Measurements from ENCODE around the gene FOXO3. TPM values are rescaled to one million over a fixed set of nuclear protein-coding genes. Genes with fewer than 3 reads are reported as not detected.

FOXO3 gene
- total RNA-seq, 1 experiment from 2014 or later: 43.8 TPM

DNA sequence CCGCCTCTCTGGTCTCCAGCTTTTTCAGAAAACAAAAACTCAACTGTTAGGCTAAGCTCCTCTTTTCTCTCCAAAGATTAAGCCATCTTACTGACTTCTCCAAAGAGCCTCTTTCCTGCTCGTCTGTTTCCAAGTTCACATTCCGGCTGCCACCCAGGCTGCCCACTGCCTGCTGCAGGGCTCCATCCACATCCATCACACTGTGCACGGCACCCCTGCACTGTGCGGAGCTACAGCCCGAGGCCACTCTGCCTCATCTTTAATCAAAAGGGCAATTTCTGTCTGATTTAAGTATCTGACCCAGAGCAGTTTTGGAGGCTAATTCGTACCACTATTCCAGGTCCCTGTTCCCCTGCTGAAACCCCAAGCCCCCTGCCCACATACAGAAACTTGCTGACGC is 145.9 kb downstream of the FOXO3 start:
- in situ Hi-C loops (cut with HindIII; ENCODE audit: low pct_unique_long_range_greater_than_20kb, low sequenced_read_pairs) (no loop called here), intact Hi-C loops (cut with micrococcal nuclease; ENCODE audit: unreplicated experiment) (no loop called here)
- no TSS peak for BruUV-seq (replicated peaks)
- no peak for ATAC-seq
- DNase-seq (ENCODE audit: low read depth, low spot score): no peak
- Histone ChIP-seq H3K4me1 (ENCODE audit: control insufficient read depth, insufficient read depth, low read length) (no peaks in the 10 kb centered on the region), H3K27ac (ENCODE audit: low read length) (no peak overlapping the region), H3K4me3 (ENCODE audit: low read depth in 2 of 2, low read length in 2 of 2) (no peak overlapping the region), H3K36me3 (ENCODE audit: control insufficient read depth, insufficient read depth, low read length) (no peaks in the 10 kb centered on the region), H3K9me3 (ENCODE audit: control insufficient read depth, insufficient read depth, low read depth, low read length) (peaks cover 20% of the 10 kb centered on the region), H3K27me3 (ENCODE audit: control insufficient read depth, insufficient read depth, low read length) (no peaks in the 10 kb centered on the region)
- POLR2A ChIA-PET: no interaction called here
- CTCF ChIA-PET: no interaction called here
- TF ChIP-seq TCF7L2 (IDR thresholded peaks at IDR 0.05; ENCODE audit: low read depth, low read length) (no peak), POLR2AphosphoS5 (IDR thresholded peaks at IDR 0.05; ENCODE audit: low read depth, low read length) (no peak)

DNA sequence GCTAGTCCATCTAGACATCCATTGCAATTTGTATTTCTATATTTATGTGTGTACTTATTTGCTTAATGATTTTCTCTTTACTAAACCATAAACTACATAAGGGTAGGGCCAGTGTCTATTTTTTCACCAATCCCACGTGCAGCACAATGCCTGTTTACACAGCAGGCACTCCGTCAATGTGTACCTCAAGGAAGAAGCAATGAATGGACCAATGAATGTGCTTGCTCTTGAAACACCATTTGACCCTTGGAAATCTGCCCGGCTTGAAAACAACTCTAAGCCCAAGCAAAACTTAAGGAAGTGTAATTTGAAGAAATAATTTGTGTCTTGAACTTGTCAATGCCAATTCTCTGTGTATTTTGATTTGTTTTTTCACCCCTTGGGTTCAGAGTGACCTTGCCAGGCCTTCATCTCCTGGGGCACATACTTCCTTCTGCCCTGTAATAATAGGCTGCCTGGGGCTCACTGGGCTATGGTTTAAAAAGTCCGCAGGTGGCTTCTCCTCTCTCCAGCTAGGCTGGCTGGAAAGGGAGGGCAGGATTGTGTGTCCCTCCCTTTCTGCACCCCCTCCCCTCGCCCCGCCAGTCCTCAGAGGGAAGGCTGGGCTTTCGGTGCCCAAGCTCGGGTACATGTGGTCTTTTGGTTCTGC is 146.7 kb downstream of the FOXO3 start:
- ChIA-PET CTCF (no interaction called here), POLR2A (no interaction called here)
- DNase-seq (ENCODE audit: low read depth, low spot score) (no peak), ATAC-seq (no peak)
- no peaks in the 10 kb centered on the region for H3K36me3 ChIP-seq (ENCODE audit: control insufficient read depth, insufficient read depth, low read length)
- H3K27me3 ChIP-seq (ENCODE audit: control insufficient read depth, insufficient read depth, low read length): no peaks in the 10 kb centered on the region
- H3K9me3 ChIP-seq (ENCODE audit: control insufficient read depth, insufficient read depth, low read depth, low read length): peaks cover 12% of the 10 kb centered on the region
- in situ Hi-C loops (cut with HindIII; ENCODE audit: low pct_unique_long_range_greater_than_20kb, low sequenced_read_pairs): no loop called here
- no peak overlapping the region for H3K27ac ChIP-seq (ENCODE audit: low read length)
- H3K4me3 ChIP-seq (ENCODE audit: low read depth in 2 of 2, low read length in 2 of 2): no peak overlapping the region
- BruUV-seq (replicated peaks): no TSS peak
- intact Hi-C loops (cut with micrococcal nuclease; ENCODE audit: unreplicated experiment): no loop called here
- H3K4me1 ChIP-seq (ENCODE audit: control insufficient read depth, insufficient read depth, low read length): no peaks in the 10 kb centered on the region
- TF ChIP-seq, protein P1, sequence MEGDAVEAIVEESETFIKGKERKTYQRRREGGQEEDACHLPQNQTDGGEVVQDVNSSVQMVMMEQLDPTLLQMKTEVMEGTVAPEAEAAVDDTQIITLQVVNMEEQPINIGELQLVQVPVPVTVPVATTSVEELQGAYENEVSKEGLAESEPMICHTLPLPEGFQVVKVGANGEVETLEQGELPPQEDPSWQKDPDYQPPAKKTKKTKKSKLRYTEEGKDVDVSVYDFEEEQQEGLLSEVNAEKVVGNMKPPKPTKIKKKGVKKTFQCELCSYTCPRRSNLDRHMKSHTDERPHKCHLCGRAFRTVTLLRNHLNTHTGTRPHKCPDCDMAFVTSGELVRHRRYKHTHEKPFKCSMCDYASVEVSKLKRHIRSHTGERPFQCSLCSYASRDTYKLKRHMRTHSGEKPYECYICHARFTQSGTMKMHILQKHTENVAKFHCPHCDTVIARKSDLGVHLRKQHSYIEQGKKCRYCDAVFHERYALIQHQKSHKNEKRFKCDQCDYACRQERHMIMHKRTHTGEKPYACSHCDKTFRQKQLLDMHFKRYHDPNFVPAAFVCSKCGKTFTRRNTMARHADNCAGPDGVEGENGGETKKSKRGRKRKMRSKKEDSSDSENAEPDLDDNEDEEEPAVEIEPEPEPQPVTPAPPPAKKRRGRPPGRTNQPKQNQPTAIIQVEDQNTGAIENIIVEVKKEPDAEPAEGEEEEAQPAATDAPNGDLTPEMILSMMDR (IDR thresholded peaks at IDR 0.05): no peak
- TF ChIP-seq POLR2AphosphoS5 (IDR thresholded peaks at IDR 0.05; ENCODE audit: low read depth, low read length) (no peak), SIN3A (IDR thresholded peaks at IDR 0.05; ENCODE audit: borderline replicate concordance, insufficient read depth, low read depth, low read length) (no peak)

DNA sequence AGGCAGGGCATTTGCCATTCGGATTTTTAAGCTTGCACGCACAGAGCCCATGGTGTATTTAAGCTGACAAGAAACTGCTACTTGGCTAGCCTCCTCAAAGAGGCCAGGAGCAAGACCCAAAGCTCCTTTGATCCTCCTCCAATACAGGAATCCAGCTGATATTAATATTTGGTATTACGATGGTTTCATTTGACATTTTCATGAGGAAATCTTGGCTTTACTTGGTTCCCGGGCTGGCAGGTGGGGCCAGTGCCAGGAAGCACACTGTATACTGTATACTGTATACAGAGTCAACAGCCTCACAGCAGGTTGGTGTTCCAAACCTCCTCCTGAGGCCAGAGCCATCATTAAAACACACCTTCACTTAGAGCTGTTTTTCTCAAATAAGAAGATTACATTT is 149.3 kb downstream of the FOXO3 start:
- in situ Hi-C loops (cut with HindIII; ENCODE audit: low pct_unique_long_range_greater_than_20kb, low sequenced_read_pairs) (no loop called here), intact Hi-C loops (cut with micrococcal nuclease; ENCODE audit: unreplicated experiment) (no loop called here)
- no peak for ATAC-seq
- ChIA-PET POLR2A (no interaction called here), CTCF (no interaction called here)
- no peaks in the 10 kb centered on the region for H3K4me1 ChIP-seq (ENCODE audit: control insufficient read depth, insufficient read depth, low read length)
- no peak overlapping the region for H3K4me3 ChIP-seq (ENCODE audit: low read depth in 2 of 2, low read length in 2 of 2)
- H3K36me3 ChIP-seq (ENCODE audit: control insufficient read depth, insufficient read depth, low read length): no peaks in the 10 kb centered on the region
- no peaks in the 10 kb centered on the region for H3K9me3 ChIP-seq (ENCODE audit: control insufficient read depth, insufficient read depth, low read depth, low read length)
- H3K27me3 ChIP-seq (ENCODE audit: control insufficient read depth, insufficient read depth, low read length): no peaks in the 10 kb centered on the region
- TF ChIP-seq POLR2AphosphoS5 (IDR thresholded peaks at IDR 0.05; ENCODE audit: low read depth, low read length) (no peak), TCF7L2 (IDR thresholded peaks at IDR 0.05; ENCODE audit: low read depth, low read length) (no peak)
- no peak for DNase-seq (ENCODE audit: low read depth, low spot score)
- no peak overlapping the region for H3K27ac ChIP-seq (ENCODE audit: low read length)
- no TSS peak for BruUV-seq (replicated peaks)

DNA sequence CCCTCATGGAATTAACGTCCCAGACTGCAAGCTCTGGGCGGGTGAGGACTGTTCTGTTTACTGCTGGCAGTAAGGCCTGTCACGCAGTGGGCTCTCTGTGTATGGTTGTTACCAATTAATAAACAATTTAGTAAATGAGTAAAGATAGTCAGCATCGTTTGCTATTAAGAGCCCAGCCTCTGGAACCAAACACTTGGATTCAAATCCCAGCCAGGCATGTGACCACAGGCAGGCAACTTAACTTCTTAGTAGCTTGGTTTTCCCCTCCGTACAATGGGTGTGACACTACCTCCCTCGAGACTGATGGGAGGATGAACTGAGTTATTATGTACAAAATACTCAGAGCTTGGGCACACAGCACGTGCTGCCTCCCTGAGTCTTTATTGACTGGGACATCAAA is 149.8 kb downstream of the FOXO3 start:
- CTCF ChIA-PET: no interaction called here
- no peaks in the 10 kb centered on the region for H3K4me1 ChIP-seq (ENCODE audit: control insufficient read depth, insufficient read depth, low read length)
- H3K4me3 ChIP-seq (ENCODE audit: low read depth in 2 of 2, low read length in 2 of 2): no peak overlapping the region
- intact Hi-C loops (cut with micrococcal nuclease; ENCODE audit: unreplicated experiment) (no loop called here), in situ Hi-C loops (cut with HindIII; ENCODE audit: low pct_unique_long_range_greater_than_20kb, low sequenced_read_pairs) (no loop called here)
- DNase-seq (ENCODE audit: low read depth, low spot score) (no peak), ATAC-seq (no peak)
- no peaks in the 10 kb centered on the region for H3K36me3 ChIP-seq (ENCODE audit: control insufficient read depth, insufficient read depth, low read length)
- H3K9me3 ChIP-seq (ENCODE audit: control insufficient read depth, insufficient read depth, low read depth, low read length): no peaks in the 10 kb centered on the region
- no peaks in the 10 kb centered on the region for H3K27me3 ChIP-seq (ENCODE audit: control insufficient read depth, insufficient read depth, low read length)
- no TSS peak for BruUV-seq (replicated peaks)
- H3K27ac ChIP-seq (ENCODE audit: low read length): no peak overlapping the region
- TF ChIP-seq POLR2AphosphoS5 (IDR thresholded peaks at IDR 0.05; ENCODE audit: low read depth, low read length) (no peak), SIN3A (IDR thresholded peaks at IDR 0.05; ENCODE audit: borderline replicate concordance, insufficient read depth, low read depth, low read length) (no peak), TCF7L2 (IDR thresholded peaks at IDR 0.05; ENCODE audit: low read depth, low read length) (no peak)
- TF ChIP-seq, protein P1 (IDR thresholded peaks at IDR 0.05): no peak
- TF ChIP-seq, protein P2, sequence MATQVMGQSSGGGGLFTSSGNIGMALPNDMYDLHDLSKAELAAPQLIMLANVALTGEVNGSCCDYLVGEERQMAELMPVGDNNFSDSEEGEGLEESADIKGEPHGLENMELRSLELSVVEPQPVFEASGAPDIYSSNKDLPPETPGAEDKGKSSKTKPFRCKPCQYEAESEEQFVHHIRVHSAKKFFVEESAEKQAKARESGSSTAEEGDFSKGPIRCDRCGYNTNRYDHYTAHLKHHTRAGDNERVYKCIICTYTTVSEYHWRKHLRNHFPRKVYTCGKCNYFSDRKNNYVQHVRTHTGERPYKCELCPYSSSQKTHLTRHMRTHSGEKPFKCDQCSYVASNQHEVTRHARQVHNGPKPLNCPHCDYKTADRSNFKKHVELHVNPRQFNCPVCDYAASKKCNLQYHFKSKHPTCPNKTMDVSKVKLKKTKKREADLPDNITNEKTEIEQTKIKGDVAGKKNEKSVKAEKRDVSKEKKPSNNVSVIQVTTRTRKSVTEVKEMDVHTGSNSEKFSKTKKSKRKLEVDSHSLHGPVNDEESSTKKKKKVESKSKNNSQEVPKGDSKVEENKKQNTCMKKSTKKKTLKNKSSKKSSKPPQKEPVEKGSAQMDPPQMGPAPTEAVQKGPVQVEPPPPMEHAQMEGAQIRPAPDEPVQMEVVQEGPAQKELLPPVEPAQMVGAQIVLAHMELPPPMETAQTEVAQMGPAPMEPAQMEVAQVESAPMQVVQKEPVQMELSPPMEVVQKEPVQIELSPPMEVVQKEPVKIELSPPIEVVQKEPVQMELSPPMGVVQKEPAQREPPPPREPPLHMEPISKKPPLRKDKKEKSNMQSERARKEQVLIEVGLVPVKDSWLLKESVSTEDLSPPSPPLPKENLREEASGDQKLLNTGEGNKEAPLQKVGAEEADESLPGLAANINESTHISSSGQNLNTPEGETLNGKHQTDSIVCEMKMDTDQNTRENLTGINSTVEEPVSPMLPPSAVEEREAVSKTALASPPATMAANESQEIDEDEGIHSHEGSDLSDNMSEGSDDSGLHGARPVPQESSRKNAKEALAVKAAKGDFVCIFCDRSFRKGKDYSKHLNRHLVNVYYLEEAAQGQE (IDR thresholded peaks at IDR 0.05; ENCODE audit: insufficient read depth in 1 of 2, low read depth in 2 of 2, low read length in 1 of 2): no peak
- POLR2A ChIA-PET: no interaction called here
